ENCODE measurements around the gene ANKRD2. TPM values are rescaled to one million over a fixed set of nuclear protein-coding genes. Genes with fewer than 3 reads are reported as not detected.

Gene ANKRD2
- total and polyA plus RNA-seq, 10 of the 15 experiments (the other 5 are each of a cell fraction or from before 2014, with no cell fraction given): 0.18 to 0.23 TPM; not detected in 8

DNA sequence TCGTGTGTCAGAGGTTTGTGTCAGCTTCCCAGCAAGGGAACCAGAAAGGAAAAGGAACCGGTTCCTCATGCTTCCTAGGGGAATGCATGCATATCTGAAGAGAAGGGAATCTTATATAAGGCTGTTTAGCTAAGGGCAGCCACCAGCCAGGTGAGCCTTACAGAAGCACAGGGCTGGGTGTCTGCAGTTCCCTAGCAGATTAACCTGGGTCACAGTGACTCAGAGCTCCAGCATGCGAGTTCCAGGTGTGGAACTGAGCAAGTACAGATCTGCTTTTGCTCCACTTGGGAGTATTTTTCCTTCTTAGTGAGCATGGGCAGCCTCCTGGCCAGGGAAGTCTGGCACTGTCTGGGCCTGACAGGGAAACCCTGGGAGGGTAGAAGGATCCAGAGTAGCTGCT is 957 bp upstream of the ANKRD2 start:
- H3K4me3 ChIP-seq: no peak overlapping the region
- FAIRE-seq (no peak), DNase-seq (ENCODE audit: low read depth, low spot score) (no peak), ATAC-seq (no peak)
- BruUV-seq (replicated peaks): no TSS peak
- no peaks in the 10 kb centered on the region for H3K4me1 ChIP-seq (ENCODE audit: control insufficient read depth, insufficient read depth, low read length)
- in situ Hi-C loops (cut with MboI): no loop called here
- no peak overlapping the region for H2AFZ ChIP-seq (ENCODE audit: control insufficient read depth, low read depth, low read length)
- SMC1A ChIA-PET (ENCODE audit: uncharacterized antibody, unreplicated experiment): interaction anchor here (1.1 to 1.9 kb wide), 7 partner anchors 10 to 161 kb away, joined by 3 to 9 read pairs (median 4); partner anchors contain the start of gene HOGA1
- POLR2A ChIA-PET: no interaction called here
- no peaks in the 10 kb centered on the region for H3K27me3 ChIP-seq (replicated peaks in 1 of 2; ENCODE audit: control insufficient read depth in 2 of 2, insufficient read depth in 2 of 2, low read length in 1 of 2)
- RAD21 ChIA-PET (ENCODE audit: unreplicated experiment): interaction anchor here (0.8 to 2.3 kb wide), 12 partner anchors 15 to 130 kb away, joined by 3 to 8 read pairs (median 3); partner anchors contain the start of gene AVPI1
- no peaks in the 10 kb centered on the region for H3K9me3 ChIP-seq (replicated peaks; ENCODE audit: control insufficient read depth, insufficient read depth, low read length)
- no peaks in the 10 kb centered on the region for H3K36me3 ChIP-seq (ENCODE audit: control insufficient read depth in 2 of 2, insufficient read depth in 2 of 2, low read length in 1 of 2)
- no peak overlapping the region for H3K27ac ChIP-seq (ENCODE audit: control insufficient read depth, insufficient read depth)
- no peak overlapping the region for H3K9ac ChIP-seq (ENCODE audit: control insufficient read depth, insufficient read depth, low read length)
- H3K4me2 ChIP-seq (ENCODE audit: control insufficient read depth, insufficient read depth): no peak overlapping the region
- intact Hi-C loops (cut with micrococcal nuclease; ENCODE audit: unreplicated experiment): loop anchor here (1.0 to 2.0 kb wide), 2 partner anchors 41 to 159 kb away; no protein-coding TSS in a partner anchor
- TF ChIP-seq TARDBP (IDR thresholded peaks at IDR 0.05; ENCODE audit: borderline replicate concordance) (no peak), ASH2L (IDR thresholded peaks at IDR 0.05; ENCODE audit: borderline replicate concordance, low read depth) (no peak), MXI1 (IDR thresholded peaks at IDR 0.05; ENCODE audit: low read depth, low read length) (no peak)
- TF ChIP-seq, protein P1, sequence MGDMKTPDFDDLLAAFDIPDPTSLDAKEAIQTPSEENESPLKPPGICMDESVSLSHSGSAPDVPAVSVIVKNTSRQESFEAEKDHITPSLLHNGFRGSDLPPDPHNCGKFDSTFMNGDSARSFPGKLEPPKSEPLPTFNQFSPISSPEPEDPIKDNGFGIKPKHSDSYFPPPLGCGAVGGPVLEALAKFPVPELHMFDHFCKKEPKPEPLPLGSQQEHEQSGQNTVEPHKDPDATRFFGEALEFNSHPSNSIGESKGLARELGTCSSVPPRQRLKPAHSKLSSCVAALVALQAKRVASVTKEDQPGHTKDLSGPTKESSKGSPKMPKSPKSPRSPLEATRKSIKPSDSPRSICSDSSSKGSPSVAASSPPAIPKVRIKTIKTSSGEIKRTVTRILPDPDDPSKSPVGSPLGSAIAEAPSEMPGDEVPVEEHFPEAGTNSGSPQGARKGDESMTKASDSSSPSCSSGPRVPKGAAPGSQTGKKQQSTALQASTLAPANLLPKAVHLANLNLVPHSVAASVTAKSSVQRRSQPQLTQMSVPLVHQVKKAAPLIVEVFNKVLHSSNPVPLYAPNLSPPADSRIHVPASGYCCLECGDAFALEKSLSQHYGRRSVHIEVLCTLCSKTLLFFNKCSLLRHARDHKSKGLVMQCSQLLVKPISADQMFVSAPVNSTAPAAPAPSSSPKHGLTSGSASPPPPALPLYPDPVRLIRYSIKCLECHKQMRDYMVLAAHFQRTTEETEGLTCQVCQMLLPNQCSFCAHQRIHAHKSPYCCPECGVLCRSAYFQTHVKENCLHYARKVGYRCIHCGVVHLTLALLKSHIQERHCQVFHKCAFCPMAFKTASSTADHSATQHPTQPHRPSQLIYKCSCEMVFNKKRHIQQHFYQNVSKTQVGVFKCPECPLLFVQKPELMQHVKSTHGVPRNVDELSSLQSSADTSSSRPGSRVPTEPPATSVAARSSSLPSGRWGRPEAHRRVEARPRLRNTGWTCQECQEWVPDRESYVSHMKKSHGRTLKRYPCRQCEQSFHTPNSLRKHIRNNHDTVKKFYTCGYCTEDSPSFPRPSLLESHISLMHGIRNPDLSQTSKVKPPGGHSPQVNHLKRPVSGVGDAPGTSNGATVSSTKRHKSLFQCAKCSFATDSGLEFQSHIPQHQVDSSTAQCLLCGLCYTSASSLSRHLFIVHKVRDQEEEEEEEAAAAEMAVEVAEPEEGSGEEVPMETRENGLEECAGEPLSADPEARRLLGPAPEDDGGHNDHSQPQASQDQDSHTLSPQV (IDR thresholded peaks at IDR 0.05): no peak
- CTCF ChIA-PET: interaction anchor here (0.6 to 3.9 kb wide), 30 partner anchors 10 to 371 kb away, joined by 3 to 29 read pairs (median 4); partner anchors contain the start of genes AVPI1 and HOGA1
- WGBS (ENCODE audit: insufficient coverage, insufficient replicate concordance, low lambda C conversion rate, missing lambda C conversion rate): 68% methylated on average over 3 of the region's 3 CpGs
- no peaks in the 10 kb centered on the region for H3K79me2 ChIP-seq (ENCODE audit: control insufficient read depth, insufficient read depth, low read length)
- H4K20me1 ChIP-seq (ENCODE audit: control insufficient read depth, insufficient read depth): no peaks in the 10 kb centered on the region

Measured in GM12878 (cell line).